GM19455 (cell line): Measurements from ENCODE around the gene GABRE.

Experiments
- ATAC-seq: cut with Tn5 transposase; IDR thresholded peaks from one replicate; pipeline ENCODE4 v1.9.1; 2021; ENCODE audit not compliant: unreplicated experiment

The GABRE gene

DNA sequence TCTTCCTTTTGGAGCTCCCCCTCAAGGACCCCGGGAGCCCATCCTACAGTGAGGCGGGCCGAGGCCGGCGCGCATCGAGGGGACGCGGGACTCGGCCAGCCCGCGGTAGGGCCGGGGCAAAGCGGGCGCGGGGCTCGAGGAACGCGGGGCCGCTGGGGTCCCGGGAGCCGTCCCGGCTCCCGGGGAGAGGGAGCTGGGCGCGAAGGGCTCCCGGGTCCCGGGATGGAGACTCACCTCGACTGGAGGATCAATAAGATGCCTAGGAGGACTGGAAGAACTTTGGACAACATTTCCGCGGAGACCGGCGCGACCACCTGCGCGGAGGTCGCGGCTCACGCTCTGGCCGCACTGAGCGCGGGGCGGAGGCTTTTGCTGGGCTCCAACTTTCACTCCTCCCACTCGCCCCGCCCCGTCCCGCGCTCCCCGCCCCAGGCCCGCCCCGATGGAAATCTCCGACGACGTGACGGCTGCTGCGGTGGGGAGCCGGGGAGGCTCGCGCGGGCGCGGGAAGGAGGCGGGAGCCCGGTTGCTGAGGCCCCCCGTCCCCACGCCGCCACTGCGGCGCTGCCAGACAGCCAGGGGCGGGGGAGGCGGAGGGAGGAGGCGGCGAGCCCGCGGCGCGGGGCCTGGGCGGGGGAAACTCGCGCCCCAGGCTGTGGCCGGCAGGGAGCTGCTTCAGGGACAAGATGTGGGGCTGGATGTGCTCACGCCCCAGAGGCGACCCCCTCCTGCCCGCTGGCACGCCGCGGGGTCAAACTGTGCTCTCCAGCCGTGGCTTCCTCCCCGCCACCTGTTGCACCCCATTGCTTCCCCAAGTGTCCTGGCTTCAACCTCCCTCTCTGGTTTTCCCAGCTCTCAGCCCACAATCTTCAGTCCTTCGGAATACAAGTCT, at the start of gene GABRE:
TSS of gene GABRE (minus strand) at position 341 of the 892 bp plus-strand sequence. CDS start at position 290, 51 bp downstream.
- ATAC-seq = no peak

GRCh38 chrX:152020888-152021287, 46.4 kb upstream of the GABRE start:
- no peak for ATAC-seq

DNA sequence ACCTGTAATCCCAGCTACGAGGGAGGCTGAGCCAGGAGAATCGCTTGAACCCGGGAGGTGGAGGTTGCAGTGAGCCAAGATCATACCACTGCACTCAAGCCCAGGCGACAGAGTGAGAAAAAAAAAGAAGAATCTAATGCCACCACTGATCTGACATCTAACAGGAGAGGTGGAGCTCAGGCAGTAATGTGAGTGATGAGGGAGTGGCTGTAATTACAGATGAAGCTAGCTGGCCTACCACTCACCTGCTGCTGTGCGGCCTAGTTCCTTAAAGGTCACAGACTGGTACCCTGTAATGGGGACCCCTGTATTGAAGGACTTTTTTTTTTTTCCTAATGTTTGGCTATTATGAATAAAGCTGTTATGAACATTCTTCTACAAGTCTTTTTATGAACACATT, 25.3 kb upstream of the GABRE start:
- ATAC-seq = no peak

DNA sequence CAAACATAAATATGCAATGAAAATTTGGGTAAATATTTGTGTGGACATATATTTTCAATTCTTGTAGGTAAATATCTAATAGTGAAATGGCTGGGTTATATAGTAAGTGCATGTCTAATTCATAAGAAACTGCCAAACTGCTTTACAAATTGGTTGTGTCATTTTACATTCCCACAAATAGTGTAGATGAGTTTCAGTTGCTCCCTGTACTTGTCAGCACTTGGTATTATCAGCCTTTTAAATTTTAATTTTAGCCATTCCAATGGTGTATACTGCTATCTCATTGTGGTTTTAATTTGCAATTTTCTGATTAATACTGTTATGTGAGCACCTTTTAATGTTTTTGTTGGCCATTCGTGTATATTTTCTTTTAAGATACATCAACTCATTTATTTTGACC, 23.1 kb upstream of the GABRE start:
- ATAC-seq = no peak

- ATAC-seq = no peak
Observed at GRCh38 chrX:151996347-151996746, 21.9 kb upstream of the GABRE start.

GRCh38 chrX:151994476-151994875, 20.0 kb upstream of the GABRE start:
- ATAC-seq = no peak

- ATAC-seq = no peak
Observed at GRCh38 chrX:151988706-151989299, 14.3 kb upstream of the GABRE start.

- ATAC-seq = no peak
Observed at GRCh38 chrX:151987108-151987507, 12.6 kb upstream of the GABRE start.

DNA sequence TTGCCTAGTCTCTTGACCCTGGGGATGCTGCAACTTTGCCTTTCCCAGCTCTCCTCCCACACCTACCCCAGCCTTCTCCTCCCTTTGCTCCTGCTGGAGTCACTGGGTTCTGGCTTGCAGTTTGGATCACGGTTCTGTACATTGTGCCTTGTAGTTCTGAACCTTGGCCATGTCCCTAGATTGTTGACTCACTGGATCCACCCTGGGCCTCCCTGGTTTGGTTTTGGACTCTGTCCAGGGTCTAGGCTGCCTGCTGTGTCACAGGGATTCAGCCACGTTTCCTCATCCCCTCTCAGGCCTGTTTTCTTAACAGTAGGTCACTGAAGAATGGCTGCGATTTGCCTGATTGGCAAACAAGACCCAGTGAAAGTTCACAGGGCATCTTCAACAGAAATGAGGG, 11.5 kb upstream of the GABRE start:
- no peak for ATAC-seq

GRCh38 chrX:151985531-151985930, 11.1 kb upstream of the GABRE start:
- ATAC-seq = no peak

DNA sequence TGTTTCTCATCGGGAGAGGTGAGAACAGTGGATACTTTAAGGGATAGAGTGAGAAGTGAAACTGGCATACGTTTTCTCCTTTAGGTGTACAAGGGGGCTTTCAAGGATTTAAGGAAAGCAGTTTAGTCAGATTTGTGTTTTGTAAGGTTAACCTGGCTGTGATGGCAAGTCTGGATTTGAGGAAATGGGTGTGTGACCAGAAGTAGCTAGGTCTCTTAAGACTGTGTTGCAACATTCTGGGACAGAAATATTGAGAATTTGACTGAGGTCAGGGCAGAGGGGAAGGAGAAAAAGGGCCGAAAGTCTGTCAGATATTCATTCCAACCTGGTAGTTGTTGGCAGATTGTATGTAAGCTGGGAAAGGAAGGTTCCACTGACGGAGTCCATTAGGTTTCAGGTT, 10.4 kb upstream of the GABRE start:
- ATAC-seq = no peak

DNA sequence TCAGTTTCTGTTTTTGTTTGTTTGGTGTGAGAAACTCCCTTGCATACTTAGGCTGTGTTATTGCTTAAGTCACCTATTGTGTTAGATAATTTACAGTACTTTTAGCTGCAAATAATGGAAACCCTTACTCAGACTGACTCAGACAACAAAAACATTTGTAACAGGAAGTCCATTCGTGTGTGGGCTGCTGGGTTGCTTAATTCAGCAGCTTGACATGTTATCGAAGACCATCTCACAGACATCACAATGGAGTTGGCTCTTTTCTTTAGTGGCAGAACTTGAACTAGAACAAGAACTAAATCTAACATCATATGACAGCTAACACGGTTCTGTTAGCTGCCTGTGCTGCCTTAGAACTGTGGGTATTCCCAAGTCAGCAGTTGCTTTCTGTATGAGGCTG, 9.9 kb upstream of the GABRE start:
- no peak for ATAC-seq

DNA sequence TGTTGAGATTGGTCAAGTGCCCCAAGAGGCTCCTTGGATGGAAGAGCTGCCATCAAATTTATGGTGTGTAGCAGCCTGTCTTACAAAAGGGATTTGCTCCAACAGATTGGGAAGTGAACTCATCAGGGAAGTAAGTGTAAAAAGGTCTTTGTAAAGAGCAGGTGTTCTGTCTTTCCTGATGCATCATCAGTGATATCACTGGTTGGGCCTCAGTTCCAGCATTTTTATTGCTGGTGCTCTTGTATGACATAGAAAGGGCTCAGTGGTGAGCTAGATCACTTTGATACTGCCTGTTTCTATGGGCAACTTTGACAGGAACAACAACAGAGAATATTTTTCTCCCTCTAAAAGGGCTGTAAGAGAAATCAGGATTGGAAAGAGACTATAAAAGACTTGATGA, 8.7 kb upstream of the GABRE start:
- ATAC-seq = no peak

- ATAC-seq = no peak
Observed at GRCh38 chrX:151982222-151982621, 7.7 kb upstream of the GABRE start.

GRCh38 chrX:151981129-151981528, 6.7 kb upstream of the GABRE start:
- no peak for ATAC-seq

- ATAC-seq = no peak
Observed at GRCh38 chrX:151977923-151978322, 3.4 kb upstream of the GABRE start.

DNA sequence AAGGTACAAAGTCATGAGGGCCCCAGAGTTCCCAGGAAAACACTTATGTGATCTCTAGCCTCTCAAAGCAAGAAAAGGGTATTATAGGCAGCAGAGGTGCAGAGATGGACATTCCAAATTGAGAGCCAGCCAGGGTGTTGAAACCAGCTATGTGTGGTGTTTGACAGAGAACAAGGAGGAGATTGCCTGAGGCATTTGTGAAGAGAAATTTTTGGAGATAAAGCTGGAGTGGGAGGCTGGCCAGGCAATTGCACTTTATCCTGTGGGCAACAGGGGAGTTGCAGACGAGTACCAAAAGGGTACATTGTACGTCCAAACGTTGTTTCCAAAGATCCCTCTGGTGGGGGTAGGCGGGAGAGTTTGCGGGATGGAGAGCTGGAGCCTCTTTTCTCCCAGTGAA, 2.5 kb upstream of the GABRE start:
- no peak for ATAC-seq

DNA sequence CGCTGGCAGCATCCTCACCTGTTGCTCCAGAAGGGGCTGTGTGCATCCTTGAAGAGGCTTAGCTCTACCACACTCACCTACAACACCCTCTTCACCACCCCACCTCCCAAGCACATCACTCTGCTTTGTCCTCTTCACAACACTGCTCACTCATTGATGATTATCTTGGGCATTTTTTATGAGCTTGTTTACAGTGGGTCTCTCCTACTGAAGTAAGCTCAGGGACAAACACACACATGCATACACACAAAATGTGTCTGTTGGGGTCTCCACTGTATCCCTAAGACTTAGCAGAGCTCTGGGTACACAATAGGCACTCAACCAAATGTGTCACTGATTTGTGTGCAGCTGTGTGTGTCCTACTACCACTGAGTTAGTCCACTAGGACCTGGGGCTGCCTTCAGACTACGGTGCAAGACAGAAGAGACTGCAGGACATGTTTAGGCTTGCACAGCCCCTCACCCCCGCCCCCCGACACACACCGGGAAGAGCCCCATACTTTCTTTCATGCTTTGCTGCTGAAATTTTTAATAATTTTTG, 1.3 kb upstream of the GABRE start:
- ATAC-seq = no peak

DNA sequence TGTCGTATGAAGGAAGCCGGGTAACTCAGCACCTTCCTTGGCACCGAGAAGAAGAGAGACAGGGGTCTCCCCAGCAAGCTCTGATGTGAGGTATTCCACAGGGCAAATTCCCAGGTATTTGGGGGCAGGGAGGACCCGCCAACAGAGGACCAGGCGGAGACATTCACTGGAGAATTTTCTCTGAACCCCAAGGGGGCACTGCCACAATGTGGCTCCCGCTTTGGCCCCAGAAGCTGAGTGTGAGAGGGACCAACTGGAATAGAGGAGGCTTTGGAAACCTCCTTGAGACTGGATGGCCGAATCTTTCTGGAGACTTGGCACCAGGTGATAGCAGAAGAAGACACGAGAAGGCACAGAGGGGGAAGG, 735 bp upstream of the GABRE start:
- no peak for ATAC-seq

DNA sequence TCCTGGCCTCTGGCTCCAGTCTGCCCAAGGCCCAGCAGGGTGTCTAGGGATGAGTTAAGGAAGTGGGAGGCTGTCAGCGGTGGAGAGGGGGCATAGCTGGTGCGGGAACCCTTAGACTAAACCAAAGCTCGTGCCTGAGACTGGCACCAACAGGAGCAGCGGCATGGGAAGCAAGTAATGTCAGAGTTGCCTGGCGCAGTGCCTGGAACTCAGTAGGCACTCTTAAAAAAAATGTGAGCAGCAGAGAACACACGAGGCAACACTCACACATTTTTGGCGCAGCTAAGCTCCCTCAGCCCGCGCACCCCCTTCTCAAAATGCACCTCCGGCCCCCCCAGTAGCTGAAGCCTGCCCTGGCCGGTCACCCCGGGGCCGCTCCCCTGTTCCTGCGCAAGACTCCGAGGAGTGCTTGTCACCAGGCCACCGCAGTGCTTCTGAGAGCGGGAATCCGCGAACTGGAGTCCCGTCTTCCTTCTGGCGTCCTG, 583 bp downstream of the GABRE start:
- no peak for ATAC-seq

DNA sequence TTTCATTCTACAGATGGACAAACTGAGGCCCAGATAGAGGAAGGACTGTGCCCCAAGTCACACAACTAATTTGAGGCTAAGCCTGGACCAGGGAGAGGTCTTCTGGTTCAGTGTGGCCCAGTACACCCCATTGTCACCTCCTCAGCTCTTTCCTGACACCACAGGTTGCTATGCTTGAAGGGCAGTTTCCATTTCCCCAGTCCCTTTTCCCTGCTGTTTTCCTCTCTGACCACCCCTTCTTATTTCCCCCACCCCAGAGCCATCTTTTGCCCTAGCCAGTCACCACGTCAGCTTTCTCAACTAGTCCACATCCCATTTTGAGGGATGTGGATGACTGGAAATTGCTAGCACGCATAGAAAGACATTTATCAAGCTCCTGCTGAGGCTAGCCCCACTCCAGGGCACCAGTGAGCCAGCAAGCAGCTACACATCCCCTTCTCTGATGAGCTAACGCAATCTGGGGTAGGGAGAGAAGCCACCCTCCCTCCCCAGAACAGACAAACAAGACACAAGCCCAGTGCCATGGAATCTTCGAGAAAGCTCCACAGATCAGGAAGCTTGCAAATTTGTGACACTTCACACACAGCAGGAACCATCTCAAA, 1.3 kb downstream of the GABRE start:
- ATAC-seq = no peak

GRCh38 chrX:151970661-151971060, 3.8 kb downstream of the GABRE start:
- ATAC-seq = no peak
